Fibroblast of upper back skin (primary cell): ENCODE measurements around the gene CFAP157.

Source experiments
- DNase-seq: peaks from one replicate; pipeline ENCODE4 v3.0.0-alpha.2; 2013

The CFAP157 gene

DNA sequence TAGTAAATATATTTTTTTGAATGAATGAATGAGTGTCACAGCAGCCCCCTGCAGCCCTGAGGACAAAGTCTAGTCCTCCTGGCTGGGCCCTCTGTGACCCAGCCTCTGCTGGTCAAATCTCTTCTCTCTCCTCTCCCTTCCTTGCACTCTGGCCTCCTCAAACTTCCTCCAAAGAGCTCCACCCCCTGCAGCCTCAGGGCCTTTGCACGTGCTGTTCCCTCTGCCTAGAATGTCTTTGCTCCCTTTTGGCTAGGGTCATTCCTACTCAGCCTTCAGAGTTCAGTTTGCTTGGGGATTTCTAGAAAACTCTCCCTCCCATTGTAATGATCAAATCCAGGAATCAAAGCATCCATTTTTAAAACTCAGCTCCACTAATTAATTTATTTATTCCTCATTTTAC, 58.6 kb downstream of the CFAP157 start:
- DNase-seq, result no peak
